GM12878 (cell line): Measurements from ENCODE around the gene FLNC. TPM values are rescaled to one million over a fixed set of nuclear protein-coding genes. Genes with fewer than 3 reads are reported as not detected.
A peak's percentile ranks its signal among the peaks of the same experiment; 100 is the strongest.

Experiments
- ATAC-seq: fragments of 200-7000 bp; cut with Tn5 transposase; 3 replicates; pipeline ENCODE4 v1.9.1; 2020; ENCODE audit warnings: mild to moderate bottlenecking, moderate library complexity
- BruUV-seq: library from RNA; stranded (reverse); fragments of 400-500 nt; replicated peaks from 2 replicates; lab custom pipeline; 2021; lab: Mats Ljungman, UMichigan
- CTCF ChIA-PET: fragments of 300-600 bp; sonication (Branson Sonifier 250); formaldehyde crosslinking; extraction: SDS; loops from one replicate; lab custom pipeline; 2021; ENCODE audit warnings: inconsistent platforms; lab: Yijun Ruan, JAX
- POLR2A ChIA-PET: fragments of 350-600 bp; formaldehyde crosslinking; extraction: SDS; loops from one replicate; lab custom pipeline; 2021; ENCODE audit warnings: inconsistent platforms; lab: Charles Lee
- RAD21 ChIA-PET: fragments of 300-600 bp; sonication (Branson Sonifier 250); formaldehyde crosslinking; loops from one replicate; lab custom pipeline; 2023; ENCODE audit warnings: antibody characterized with exemption; ENCODE audit not compliant: unreplicated experiment; lab: Charles Lee
- SMC1A ChIA-PET: fragments of 300-600 bp; sonication (Branson Sonifier 250); formaldehyde crosslinking; loops from one replicate; lab custom pipeline; 2023; ENCODE audit not compliant: unreplicated experiment, uncharacterized antibody; lab: Charles Lee
- DNase-seq: peaks from one replicate; pipeline ENCODE4 v3.0.0-alpha.2; 2011; ENCODE audit warnings: low read depth, low spot score
- FAIRE-seq: peaks from 3 replicates; lab custom pipeline; 2011; peaks lifted over from hg19 to GRCh38; lab: Jason Lieb, UNC
- H2AFZ ChIP-seq: 2 replicates; pipeline ENCODE4 v1.6.0; 2011; ENCODE audit warnings: low read depth, low read length, control low read depth; ENCODE audit not compliant: control insufficient read depth
- H3K27ac ChIP-seq: 2 replicates; pipeline ENCODE4 v1.5.1; 2011; ENCODE audit warnings: control low read depth; ENCODE audit not compliant: control insufficient read depth, insufficient read depth
- H3K27me3 ChIP-seq, 2 experiments: replicated peaks in 1 of 2; 2 replicates each; pipeline versions ENCODE4 v1.6.0 to v1.6.1; 2011; ENCODE audit warnings: low read length in 1 of 2; ENCODE audit not compliant: control insufficient read depth in 2 of 2, insufficient read depth in 2 of 2
- H3K36me3 ChIP-seq, 2 experiments: 2 replicates each; pipeline ENCODE4 v1.5.1; 2011; ENCODE audit warnings: low read length in 1 of 2; ENCODE audit not compliant: control insufficient read depth in 2 of 2, insufficient read depth in 2 of 2
- H3K4me1 ChIP-seq: 2 replicates; pipeline ENCODE4 v1.6.1; 2011; ENCODE audit warnings: mild to moderate bottlenecking, low read length, moderate library complexity, mixed read lengths; ENCODE audit not compliant: control insufficient read depth, insufficient read depth
- H3K4me2 ChIP-seq: 2 replicates; pipeline ENCODE4 v1.6.0; 2011; ENCODE audit warnings: control low read depth; ENCODE audit not compliant: control insufficient read depth, insufficient read depth
- H3K4me3 ChIP-seq: fragments of 200-600 bp; sonication (generic); 2 replicates; pipeline ENCODE4 v1.5.1; 2016
- H3K79me2 ChIP-seq: 2 replicates; pipeline ENCODE4 v1.6.0; 2011; ENCODE audit warnings: low read length; ENCODE audit not compliant: control insufficient read depth, insufficient read depth
- H3K9ac ChIP-seq: 2 replicates; pipeline ENCODE4 v1.8.0; 2011; ENCODE audit warnings: low read length, control low read depth, mixed read lengths; ENCODE audit not compliant: control insufficient read depth, insufficient read depth
- H3K9me3 ChIP-seq: replicated peaks from 3 replicates; pipeline ENCODE4 v1.5.1; 2011; ENCODE audit warnings: mild to moderate bottlenecking, low read length; ENCODE audit not compliant: control insufficient read depth, insufficient read depth
- H4K20me1 ChIP-seq: 2 replicates; pipeline ENCODE4 v1.6.0; 2011; ENCODE audit not compliant: control insufficient read depth, insufficient read depth
- BMI1 ChIP-seq: fragments of 450-650 bp; IDR thresholded peaks from 2 replicates; pipeline ENCODE4 v1.6.1; 2016; ENCODE audit warnings: mild to moderate bottlenecking, moderate library complexity, borderline replicate concordance
- DPF2 ChIP-seq: fragments of 450-650 bp; IDR thresholded peaks from 2 replicates; pipeline ENCODE4 v1.6.1; 2017; ENCODE audit warnings: mild to moderate bottlenecking
- ETV6 ChIP-seq, 2 experiments: fragments of 450-650 bp in 1 of 2; IDR thresholded peaks in 1 of 2; conservative IDR thresholded peaks in 1 of 2; 2 replicates each; pipeline ENCODE4 v1.6.1; 2014; ENCODE audit warnings: antibody characterized with exemption in 1 of 2, borderline replicate concordance in 1 of 2, low read depth in 1 of 2, mild to moderate bottlenecking in 1 of 2, moderate library complexity in 1 of 2
- GABPA ChIP-seq: IDR thresholded peaks from 2 replicates; pipeline ENCODE4 v1.6.1; 2014; ENCODE audit warnings: antibody characterized with exemption, low read depth, mild to moderate bottlenecking, inconsistent platforms
- MTA3 ChIP-seq: IDR thresholded peaks from 2 replicates; pipeline ENCODE4 v1.6.1; 2012; ENCODE audit warnings: low read length, inconsistent platforms, borderline replicate concordance
- MXI1 ChIP-seq: fragments of 150-350 bp; IDR thresholded peaks from 2 replicates; pipeline ENCODE4 v1.6.1; 2011; ENCODE audit warnings: low read depth, mild to moderate bottlenecking, inconsistent platforms, low read length, improper control_type of control experiment
- NFYA ChIP-seq: IDR thresholded peaks from 2 replicates; pipeline ENCODE4 v1.6.1; 2011; ENCODE audit warnings: low read depth, mild to moderate bottlenecking, low read length, improper control_type of control experiment, borderline replicate concordance
- POLR2AphosphoS2 ChIP-seq: IDR thresholded peaks from 2 replicates; pipeline ENCODE4 v1.6.1; 2011; ENCODE audit warnings: low read depth, mild to moderate bottlenecking, low read length, improper control_type of control experiment, moderate library complexity
- RAD21 ChIP-seq: IDR thresholded peaks from 2 replicates; pipeline ENCODE4 v1.6.1; 2011; ENCODE audit warnings: mild to moderate bottlenecking, low read depth, low read length, moderate library complexity; ENCODE audit not compliant: insufficient read depth
- TCF3 ChIP-seq: IDR thresholded peaks from 2 replicates; pipeline ENCODE4 v1.6.1; 2012; ENCODE audit warnings: low read depth, mild to moderate bottlenecking, low read length, borderline replicate concordance; ENCODE audit not compliant: insufficient read depth
- WGBS: methylation state at CpG from one replicate; pipeline ENCODE4 v1.1.6; 2016; ENCODE audit warnings: low lambda C conversion rate; ENCODE audit not compliant: insufficient replicate concordance, insufficient coverage; ENCODE audit errors: missing lambda C conversion rate; 5-methylcytosine and 5-hydroxymethylcytosine counted together
- in situ Hi-C: fragments of 300-500 bp; cut with MboI; formaldehyde crosslinking; loops from 9 replicates; pipeline ENCODE4 v1.14.3; 2018; ENCODE audit warnings: mixed read lengths
- intact Hi-C: fragments of 100-400 bp; cut with micrococcal nuclease; formaldehyde crosslinking; loops from one replicate; pipeline ENCODE4 v1.14.2; 2022; ENCODE audit not compliant: unreplicated experiment
- polyA plus RNA-seq, 11 experiments: library from polyadenylated mRNA; depleted of rRNA in 4 of 11; unstranded in 6 of 11; stranded (reverse) in 5 of 11; fragments of >200 nt; fragmentation: Nextera tagmentation in 4 of 11; fragmentation: Illumina TruSeq in 1 of 11; extraction: Ambion mirVana in 4 of 11; extraction: Trizol in 1 of 11; gene quantifications; 1 replicate in 1 of 11; 2 replicates in 10 of 11; pipeline versions ENCODE4 v1.2.1 to v1.2.3, GENCODE V29; 2011 to 2016; ENCODE audit warnings: inconsistent platforms in 2 of 11, missing spikeins in 2 of 11, low read depth in 1 of 11
- total RNA-seq, 4 experiments: library from RNA; depleted of rRNA in 3 of 4; stranded (reverse); fragments of >200 nt in 3 of 4; fragmentation: Illumina TruSeq in 1 of 4; extraction: Trizol in 1 of 4; gene quantifications; 2 replicates each; pipeline versions ENCODE4 v1.2.1 to v1.2.3, GENCODE V29; 2013 to 2021
- TF ChIP-seq, protein P1 (sequence below): fragments of 450-650 bp; IDR thresholded peaks from 2 replicates; pipeline ENCODE4 v1.6.1; 2016; ENCODE audit warnings: mild to moderate bottlenecking

Gene FLNC
- total and polyA plus RNA-seq, 10 of the 15 experiments (the other 5 are each of a cell fraction or from before 2014, with no cell fraction given): 0.01 to 0.21 (median 0.06) TPM; not detected in 3

DNA sequence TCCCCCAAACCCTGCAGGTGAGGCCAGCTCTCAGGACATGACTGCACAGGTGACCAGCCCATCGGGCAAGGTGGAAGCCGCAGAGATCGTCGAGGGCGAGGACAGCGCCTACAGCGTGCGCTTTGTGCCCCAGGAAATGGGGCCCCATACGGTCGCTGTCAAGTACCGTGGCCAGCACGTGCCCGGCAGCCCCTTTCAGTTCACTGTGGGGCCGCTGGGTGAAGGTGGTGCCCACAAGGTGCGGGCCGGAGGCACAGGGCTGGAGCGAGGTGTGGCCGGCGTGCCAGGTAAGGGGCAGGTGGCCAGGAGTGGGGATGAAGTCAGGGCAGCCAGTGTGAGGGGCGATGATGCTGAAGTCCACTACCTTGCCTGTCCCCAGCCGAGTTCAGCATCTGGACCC lies 24.2 kb downstream of the FLNC start:
- no peak for TF ChIP-seq MTA3
- TF ChIP-seq DPF2: no peak
- no TSS peak for BruUV-seq
- ChIA-PET SMC1A (no interaction called here), RAD21 (no interaction called here), CTCF (no interaction called here), POLR2A (no interaction called here)
- Histone ChIP-seq H3K4me1 (no peaks in the 10 kb centered on the region), H3K4me3 (no peak overlapping the region), H3K9me3 (no peaks in the 10 kb centered on the region), H3K36me3 (no peaks in the 10 kb centered on the region), H3K4me2 (no peak overlapping the region), H3K79me2 (no peaks in the 10 kb centered on the region), H3K9ac (no peak overlapping the region), H4K20me1 (no peaks in the 10 kb centered on the region), H2AFZ (no peak overlapping the region), H3K27me3 (no peaks in the 10 kb centered on the region), H3K27ac (no peak overlapping the region)
- DNase-seq (no peak), FAIRE-seq (no peak), ATAC-seq (no peak)
- in situ Hi-C loops: no loop called here
- intact Hi-C loops: no loop called here
- WGBS: 67% methylated on average over 20 of the region's 21 CpGs

DNA sequence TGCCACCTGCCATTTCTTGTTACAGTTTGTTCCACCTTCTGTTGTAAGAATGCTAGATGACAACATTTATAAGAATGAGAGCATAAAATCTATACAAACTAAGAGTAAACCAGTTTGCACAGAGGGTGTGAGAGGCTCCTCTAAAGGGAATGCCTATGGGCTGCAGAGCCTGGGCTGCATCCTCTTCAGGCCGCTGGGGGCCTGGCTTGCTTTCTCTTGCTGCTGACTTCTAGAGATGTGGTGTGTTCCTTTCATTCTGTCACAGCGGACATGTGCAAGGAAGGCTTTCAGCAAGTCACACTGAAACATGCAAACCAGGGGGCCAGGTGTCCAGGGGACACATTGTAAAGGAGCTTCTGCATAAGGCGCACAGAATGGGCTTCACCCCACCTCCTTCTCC lies 25.4 kb downstream of the FLNC start:
- TF ChIP-seq BMI1 (no peak), NFYA (no peak), POLR2AphosphoS2 (no peak), GABPA (no peak), MXI1 (no peak), ETV6 (conservative IDR thresholded peaks at IDR 0.05 in 1 of 2, IDR thresholded peaks at IDR 0.05 in 1 of 2; ENCODE audit: borderline replicate concordance in 1 of 2, low read depth in 1 of 2) (no peak), TCF3 (no peak), RAD21 (no peak)
- TF ChIP-seq, protein P1, sequence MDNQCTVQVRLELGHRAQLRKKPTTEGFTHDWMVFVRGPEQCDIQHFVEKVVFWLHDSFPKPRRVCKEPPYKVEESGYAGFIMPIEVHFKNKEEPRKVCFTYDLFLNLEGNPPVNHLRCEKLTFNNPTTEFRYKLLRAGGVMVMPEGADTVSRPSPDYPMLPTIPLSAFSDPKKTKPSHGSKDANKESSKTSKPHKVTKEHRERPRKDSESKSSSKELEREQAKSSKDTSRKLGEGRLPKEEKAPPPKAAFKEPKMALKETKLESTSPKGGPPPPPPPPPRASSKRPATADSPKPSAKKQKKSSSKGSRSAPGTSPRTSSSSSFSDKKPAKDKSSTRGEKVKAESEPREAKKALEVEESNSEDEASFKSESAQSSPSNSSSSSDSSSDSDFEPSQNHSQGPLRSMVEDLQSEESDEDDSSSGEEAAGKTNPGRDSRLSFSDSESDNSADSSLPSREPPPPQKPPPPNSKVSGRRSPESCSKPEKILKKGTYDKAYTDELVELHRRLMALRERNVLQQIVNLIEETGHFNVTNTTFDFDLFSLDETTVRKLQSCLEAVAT: no peak
- ChIA-PET SMC1A (no interaction called here), RAD21 (no interaction called here), POLR2A (no interaction called here), CTCF (no interaction called here)
- Histone ChIP-seq H3K4me1 (no peaks in the 10 kb centered on the region; the same call in 1 of the 2 replicates), H3K36me3 (no peaks in the 10 kb centered on the region), H3K4me3 (no peak overlapping the region), H4K20me1 (no peaks in the 10 kb centered on the region), H3K27ac (no peak overlapping the region), H3K4me2 (no peak overlapping the region), H2AFZ (no peak overlapping the region), H3K27me3 (no peaks in the 10 kb centered on the region), H3K9ac (no peak overlapping the region), H3K79me2 (no peaks in the 10 kb centered on the region), H3K9me3 (no peaks in the 10 kb centered on the region)
- in situ Hi-C loops (no loop called here), intact Hi-C loops (no loop called here)
- ATAC-seq (peak; percentile 65), FAIRE-seq (no peak), DNase-seq (no peak)
- BruUV-seq: no TSS peak
- 15% methylated on average over 3 of the region's 3 CpGs for WGBS
